Measurements from ENCODE around the gene PDK2.
A peak's percentile ranks its signal among the peaks of the same experiment; 100 is the strongest.

PDK2 gene

GRCh38 chr17:50094753-50095619, at the start of gene PDK2:
PDK2 (plus strand) TSS chr17:50095351; CDS start chr17:50095436, 85 bp downstream.
- Histone ChIP-seq H3K4me1 (ENCODE audit: insufficient read depth, low read length) (peaks cover 14% of the 10 kb centered on the region), H3K4me3 (ENCODE audit: low read length) (peak within 1 kb of the TSS; percentile 82), H3K36me3 (ENCODE audit: insufficient read depth, low read length) (no peaks in the 10 kb centered on the region), H2AFZ (ENCODE audit: low read depth, low read length) (peak within 1 kb of the TSS; percentile 92), H3K27me3 (ENCODE audit: insufficient read depth, low read length) (peaks cover 9% of the 10 kb centered on the region), H3K9me3 (ENCODE audit: low read length) (no peaks in the 10 kb centered on the region)

GRCh38 chr17:50046179-50046578, 49.0 kb upstream of the PDK2 start:
- H3K4me1 ChIP-seq (ENCODE audit: insufficient read depth, low read length), result peaks cover 7% of the 10 kb centered on the region
- no peak overlapping the region for H2AFZ ChIP-seq (ENCODE audit: low read depth, low read length)
- no peak overlapping the region for H3K4me3 ChIP-seq (ENCODE audit: low read length)
- no peaks in the 10 kb centered on the region for H3K27me3 ChIP-seq (ENCODE audit: insufficient read depth, low read length)
- no peaks in the 10 kb centered on the region for H3K9me3 ChIP-seq (ENCODE audit: low read length)
- no peaks in the 10 kb centered on the region for H3K36me3 ChIP-seq (ENCODE audit: insufficient read depth, low read length)

GRCh38 chr17:50046667-50047066, 48.5 kb upstream of the PDK2 start:
- Histone ChIP-seq H3K27me3 (ENCODE audit: insufficient read depth, low read length) (no peaks in the 10 kb centered on the region), H3K9me3 (ENCODE audit: low read length) (no peaks in the 10 kb centered on the region), H2AFZ (ENCODE audit: low read depth, low read length) (no peak overlapping the region), H3K4me1 (ENCODE audit: insufficient read depth, low read length) (peaks cover 12% of the 10 kb centered on the region), H3K36me3 (ENCODE audit: insufficient read depth, low read length) (no peaks in the 10 kb centered on the region), H3K4me3 (ENCODE audit: low read length) (no peak overlapping the region)

GRCh38 chr17:50047083-50047482, 48.1 kb upstream of the PDK2 start:
- H3K27me3 ChIP-seq (ENCODE audit: insufficient read depth, low read length), result no peaks in the 10 kb centered on the region
- no peaks in the 10 kb centered on the region for H3K36me3 ChIP-seq (ENCODE audit: insufficient read depth, low read length)
- no peak overlapping the region for H2AFZ ChIP-seq (ENCODE audit: low read depth, low read length)
- no peaks in the 10 kb centered on the region for H3K9me3 ChIP-seq (ENCODE audit: low read length)
- H3K4me3 ChIP-seq (ENCODE audit: low read length), result no peak overlapping the region
- peaks cover 13% of the 10 kb centered on the region for H3K4me1 ChIP-seq (ENCODE audit: insufficient read depth, low read length)

GRCh38 chr17:50047488-50048126, 47.5 kb upstream of the PDK2 start:
- H3K4me1 ChIP-seq (ENCODE audit: insufficient read depth, low read length), result peaks cover 13% of the 10 kb centered on the region
- H3K9me3 ChIP-seq (ENCODE audit: low read length), result no peaks in the 10 kb centered on the region
- no peak overlapping the region for H2AFZ ChIP-seq (ENCODE audit: low read depth, low read length)
- no peak overlapping the region for H3K4me3 ChIP-seq (ENCODE audit: low read length)
- no peaks in the 10 kb centered on the region for H3K36me3 ChIP-seq (ENCODE audit: insufficient read depth, low read length)
- no peaks in the 10 kb centered on the region for H3K27me3 ChIP-seq (ENCODE audit: insufficient read depth, low read length)

GRCh38 chr17:50048146-50048720, 46.9 kb upstream of the PDK2 start:
- Histone ChIP-seq H3K36me3 (ENCODE audit: insufficient read depth, low read length) (no peaks in the 10 kb centered on the region), H3K9me3 (ENCODE audit: low read length) (no peaks in the 10 kb centered on the region), H3K27me3 (ENCODE audit: insufficient read depth, low read length) (peaks cover 3% of the 10 kb centered on the region), H3K4me1 (ENCODE audit: insufficient read depth, low read length) (peaks cover 13% of the 10 kb centered on the region), H2AFZ (ENCODE audit: low read depth, low read length) (no peak overlapping the region), H3K4me3 (ENCODE audit: low read length) (no peak overlapping the region)

GRCh38 chr17:50048988-50049387, 46.2 kb upstream of the PDK2 start:
- H3K4me3 ChIP-seq (ENCODE audit: low read length), result no peak overlapping the region
- H3K27me3 ChIP-seq (ENCODE audit: insufficient read depth, low read length), result peaks cover 8% of the 10 kb centered on the region
- no peak overlapping the region for H2AFZ ChIP-seq (ENCODE audit: low read depth, low read length)
- peaks cover 13% of the 10 kb centered on the region for H3K4me1 ChIP-seq (ENCODE audit: insufficient read depth, low read length)
- H3K9me3 ChIP-seq (ENCODE audit: low read length), result no peaks in the 10 kb centered on the region
- no peaks in the 10 kb centered on the region for H3K36me3 ChIP-seq (ENCODE audit: insufficient read depth, low read length)

GRCh38 chr17:50049636-50050035, 45.5 kb upstream of the PDK2 start:
- no peaks in the 10 kb centered on the region for H3K36me3 ChIP-seq (ENCODE audit: insufficient read depth, low read length)
- H3K9me3 ChIP-seq (ENCODE audit: low read length), result no peaks in the 10 kb centered on the region
- no peak overlapping the region for H3K4me3 ChIP-seq (ENCODE audit: low read length)
- peaks cover 8% of the 10 kb centered on the region for H3K27me3 ChIP-seq (ENCODE audit: insufficient read depth, low read length)
- H2AFZ ChIP-seq (ENCODE audit: low read depth, low read length), result no peak overlapping the region
- H3K4me1 ChIP-seq (ENCODE audit: insufficient read depth, low read length), result peaks cover 13% of the 10 kb centered on the region

GRCh38 chr17:50050431-50051032, 44.6 kb upstream of the PDK2 start:
- H3K4me1 ChIP-seq (ENCODE audit: insufficient read depth, low read length), result peaks cover 17% of the 10 kb centered on the region
- peaks cover 11% of the 10 kb centered on the region for H3K27me3 ChIP-seq (ENCODE audit: insufficient read depth, low read length)
- H3K4me3 ChIP-seq (ENCODE audit: low read length), result no peak overlapping the region
- no peaks in the 10 kb centered on the region for H3K36me3 ChIP-seq (ENCODE audit: insufficient read depth, low read length)
- no peak overlapping the region for H2AFZ ChIP-seq (ENCODE audit: low read depth, low read length)
- no peaks in the 10 kb centered on the region for H3K9me3 ChIP-seq (ENCODE audit: low read length)

GRCh38 chr17:50051082-50051576, 44.0 kb upstream of the PDK2 start:
- H2AFZ ChIP-seq (ENCODE audit: low read depth, low read length), result no peak overlapping the region
- no peak overlapping the region for H3K4me3 ChIP-seq (ENCODE audit: low read length)
- H3K27me3 ChIP-seq (ENCODE audit: insufficient read depth, low read length), result peaks cover 11% of the 10 kb centered on the region
- peaks cover 17% of the 10 kb centered on the region for H3K4me1 ChIP-seq (ENCODE audit: insufficient read depth, low read length)
- no peaks in the 10 kb centered on the region for H3K9me3 ChIP-seq (ENCODE audit: low read length)
- H3K36me3 ChIP-seq (ENCODE audit: insufficient read depth, low read length), result no peaks in the 10 kb centered on the region

GRCh38 chr17:50051606-50052005, 43.5 kb upstream of the PDK2 start:
- Histone ChIP-seq H3K27me3 (ENCODE audit: insufficient read depth, low read length) (peaks cover 11% of the 10 kb centered on the region), H3K9me3 (ENCODE audit: low read length) (no peaks in the 10 kb centered on the region), H3K4me1 (ENCODE audit: insufficient read depth, low read length) (peaks cover 17% of the 10 kb centered on the region), H2AFZ (ENCODE audit: low read depth, low read length) (no peak overlapping the region), H3K4me3 (ENCODE audit: low read length) (no peak overlapping the region), H3K36me3 (ENCODE audit: insufficient read depth, low read length) (no peaks in the 10 kb centered on the region)

- Histone ChIP-seq H2AFZ (ENCODE audit: low read depth, low read length) (no peak overlapping the region), H3K4me3 (ENCODE audit: low read length) (no peak overlapping the region)
Observed at GRCh38 chr17:50052241-50052796, 42.8 kb upstream of the PDK2 start.

More at GRCh38 chr17:50052241-50052796, 42.8 kb upstream of the PDK2 start:
- H3K9me3 ChIP-seq (ENCODE audit: low read length), result no peaks in the 10 kb centered on the region
- no peaks in the 10 kb centered on the region for H3K36me3 ChIP-seq (ENCODE audit: insufficient read depth, low read length)
- peaks cover 16% of the 10 kb centered on the region for H3K4me1 ChIP-seq (ENCODE audit: insufficient read depth, low read length)
- H3K27me3 ChIP-seq (ENCODE audit: insufficient read depth, low read length), result peaks cover 16% of the 10 kb centered on the region
